Measurements from ENCODE around the gene KLF2.
"Not testable (repeated sequence)": the region's sequence is repeated elsewhere in the genome, so short reads cannot be mapped to it uniquely, and the experiment has no call there.

KLF2 gene

GRCh38 chr19:16336571-16336970, 11.9 kb downstream of the KLF2 start:
- H3K4me3 ChIP-seq (ENCODE audit: low read depth, low read length), result no peak overlapping the region

DNA sequence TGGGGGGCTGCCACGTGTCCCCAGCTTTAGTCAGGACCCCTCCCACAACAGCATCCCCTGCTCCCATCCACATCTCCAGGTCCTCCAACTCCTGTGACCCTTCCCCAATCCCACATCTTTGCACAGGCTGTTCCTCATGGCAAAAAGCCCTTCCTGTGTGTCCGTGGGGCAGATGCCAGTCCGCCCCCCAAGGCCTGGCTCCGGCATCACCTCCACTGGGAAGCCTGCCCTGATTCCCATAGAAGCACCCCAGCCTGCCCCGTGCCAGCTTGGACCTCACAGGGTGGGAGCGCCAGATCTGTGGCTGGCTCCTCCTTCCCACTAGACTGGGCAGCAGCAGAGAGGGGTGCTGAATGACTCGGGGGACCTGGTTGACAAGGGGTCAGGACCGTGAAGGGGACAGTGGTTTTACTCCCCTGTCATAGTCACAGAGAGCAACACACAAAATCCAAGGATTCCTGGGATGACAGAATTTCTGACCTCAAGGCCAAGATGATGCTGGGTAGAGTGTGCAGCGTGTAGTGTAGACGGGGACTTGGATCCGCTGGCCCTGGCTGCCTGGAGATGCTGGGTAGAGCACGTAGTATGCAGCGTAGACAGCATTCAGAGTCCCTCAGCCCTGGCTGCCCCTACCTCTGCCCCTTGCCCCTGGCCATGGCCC, 13.3 kb downstream of the KLF2 start:
- H3K4me3 ChIP-seq (ENCODE audit: low read depth, low read length), result no peak overlapping the region

DNA sequence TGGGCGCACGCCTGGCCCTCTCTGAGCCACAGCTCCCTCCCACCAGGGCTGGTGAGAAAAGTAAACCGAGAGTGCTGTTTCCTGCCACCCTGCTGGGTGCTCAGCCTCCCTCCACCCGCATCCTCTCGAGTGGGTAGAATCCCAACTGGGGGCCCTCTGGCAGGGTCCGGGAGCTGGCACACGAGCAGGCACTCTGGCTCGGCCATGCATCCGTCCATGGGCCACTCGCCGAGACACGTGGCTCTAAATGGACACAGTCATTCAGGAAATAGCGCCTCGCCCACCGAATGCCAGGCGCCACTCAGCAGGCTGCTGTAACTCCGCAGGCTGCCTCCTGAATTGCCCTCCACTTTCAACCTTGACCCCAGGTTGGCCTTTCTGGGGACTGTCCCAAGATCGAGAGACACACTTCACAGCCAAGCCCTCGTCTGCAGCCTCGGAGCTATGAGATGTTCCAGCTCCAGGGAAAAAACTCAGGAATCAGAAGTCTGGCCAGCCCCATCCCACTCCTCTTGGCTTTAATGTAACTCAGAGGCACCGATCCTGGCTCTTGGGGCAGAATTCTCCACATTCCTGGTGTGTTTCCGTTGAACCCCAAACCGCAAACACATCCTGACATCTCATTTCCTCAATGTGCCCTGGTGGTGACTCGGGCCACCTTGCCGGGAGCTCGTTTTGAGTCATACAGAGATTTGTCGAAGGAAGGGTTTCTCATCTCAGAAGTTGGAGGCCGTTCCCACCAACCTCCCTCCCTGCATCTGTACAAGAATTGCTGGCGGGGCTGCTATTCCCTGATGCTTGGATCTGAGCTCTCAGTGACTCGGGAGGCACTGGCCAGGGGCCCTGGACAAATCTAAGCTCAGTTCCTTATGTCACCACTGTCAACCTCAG, 14.1 kb downstream of the KLF2 start:
- no peak overlapping the region for H3K4me3 ChIP-seq (ENCODE audit: low read depth, low read length)

DNA sequence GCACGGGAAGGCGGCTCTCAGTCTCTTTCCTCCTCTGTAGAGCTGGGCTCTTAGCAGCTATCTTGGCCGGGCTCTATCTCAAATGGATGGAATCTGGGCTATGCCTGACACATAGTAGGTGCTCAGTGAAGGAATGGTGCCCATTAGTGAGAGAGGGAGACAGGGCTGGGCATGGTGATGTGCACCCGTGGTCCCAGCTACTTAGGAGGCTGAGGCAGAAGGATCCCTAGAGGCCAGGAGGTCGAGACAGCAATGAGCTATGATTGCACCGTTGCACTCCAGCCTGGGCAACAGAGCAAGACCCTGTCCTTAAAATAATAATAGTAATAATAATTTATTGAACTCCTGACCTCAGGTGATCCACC, 14.7 kb downstream of the KLF2 start:
- no peak overlapping the region for H3K4me3 ChIP-seq (ENCODE audit: low read depth, low read length)

- H3K4me3 ChIP-seq (ENCODE audit: low read depth, low read length), result no peak overlapping the region
Measured at GRCh38 chr19:16340092-16340491, 15.5 kb downstream of the KLF2 start.

DNA sequence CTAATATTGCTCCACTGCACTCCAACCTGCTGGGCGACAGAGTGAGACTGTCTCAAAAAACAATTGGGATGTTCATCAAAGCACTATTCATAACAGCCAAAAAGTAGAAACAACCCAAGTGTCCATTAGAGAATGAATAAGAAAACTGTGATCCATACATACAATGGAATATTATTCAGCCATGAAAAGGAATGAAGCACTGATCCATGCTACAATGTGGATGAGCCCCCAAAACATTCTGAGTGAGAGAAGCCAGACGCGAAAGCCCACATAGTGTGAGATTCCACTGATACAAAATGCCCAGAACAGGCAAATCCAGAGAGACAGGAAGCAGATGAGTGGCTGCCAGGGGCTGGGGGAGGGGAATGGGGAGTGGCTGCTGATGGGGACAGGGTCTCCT, 16.0 kb downstream of the KLF2 start:
- no peak overlapping the region for H3K4me3 ChIP-seq (ENCODE audit: low read depth, low read length)

- no peak overlapping the region for H3K4me3 ChIP-seq (ENCODE audit: low read depth, low read length)
Measured at GRCh38 chr19:16342002-16342715, 17.5 kb downstream of the KLF2 start.

DNA sequence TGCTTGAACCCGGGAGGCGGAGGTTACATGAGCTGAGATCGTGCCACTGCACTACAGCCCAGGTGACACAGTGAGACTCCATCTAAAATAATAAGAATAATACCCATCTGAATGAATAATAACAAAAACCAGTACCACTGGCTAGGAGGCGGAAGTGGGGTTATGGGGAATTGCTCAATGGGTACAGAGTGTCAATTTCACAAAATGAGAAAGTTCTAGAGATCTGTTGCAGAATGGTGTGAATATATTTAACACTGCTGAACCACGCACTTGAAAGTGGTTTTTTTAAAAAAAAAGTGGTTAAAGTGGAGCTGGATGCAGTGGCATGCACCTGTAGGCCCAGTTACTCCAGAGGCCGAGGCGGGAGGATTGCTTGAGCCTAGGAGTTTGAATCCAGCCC, 18.5 kb downstream of the KLF2 start:
- no peak overlapping the region for H3K4me3 ChIP-seq (ENCODE audit: low read depth, low read length)

DNA sequence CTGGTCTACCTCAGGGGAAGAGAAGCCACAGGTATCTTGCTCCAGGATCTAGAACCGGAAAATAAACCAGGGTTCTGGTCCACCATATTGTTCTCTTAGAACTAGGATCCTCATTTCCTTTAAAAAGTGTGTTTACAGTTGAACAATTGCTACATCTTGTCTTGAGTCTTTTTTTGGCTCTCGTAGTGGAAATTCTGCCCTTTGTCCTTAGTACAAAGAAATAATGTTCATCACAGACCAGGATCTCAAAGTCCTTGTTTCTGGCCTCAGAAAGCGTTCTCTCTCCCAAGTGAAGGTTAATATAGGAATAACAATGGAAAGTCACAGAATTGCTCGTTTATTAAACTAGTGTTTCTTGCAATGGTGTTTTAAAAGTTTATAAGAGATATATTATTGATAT, 20.8 kb downstream of the KLF2 start:
- no peak overlapping the region for H3K4me3 ChIP-seq (ENCODE audit: low read depth, low read length)

GRCh38 chr19:16347099-16347498, 22.5 kb downstream of the KLF2 start:
- H3K4me3 ChIP-seq (ENCODE audit: low read depth, low read length), result not testable (repeated sequence)

GRCh38 chr19:16347706-16348105, 23.1 kb downstream of the KLF2 start:
- H3K4me3 ChIP-seq (ENCODE audit: low read depth, low read length), result no peak overlapping the region

DNA sequence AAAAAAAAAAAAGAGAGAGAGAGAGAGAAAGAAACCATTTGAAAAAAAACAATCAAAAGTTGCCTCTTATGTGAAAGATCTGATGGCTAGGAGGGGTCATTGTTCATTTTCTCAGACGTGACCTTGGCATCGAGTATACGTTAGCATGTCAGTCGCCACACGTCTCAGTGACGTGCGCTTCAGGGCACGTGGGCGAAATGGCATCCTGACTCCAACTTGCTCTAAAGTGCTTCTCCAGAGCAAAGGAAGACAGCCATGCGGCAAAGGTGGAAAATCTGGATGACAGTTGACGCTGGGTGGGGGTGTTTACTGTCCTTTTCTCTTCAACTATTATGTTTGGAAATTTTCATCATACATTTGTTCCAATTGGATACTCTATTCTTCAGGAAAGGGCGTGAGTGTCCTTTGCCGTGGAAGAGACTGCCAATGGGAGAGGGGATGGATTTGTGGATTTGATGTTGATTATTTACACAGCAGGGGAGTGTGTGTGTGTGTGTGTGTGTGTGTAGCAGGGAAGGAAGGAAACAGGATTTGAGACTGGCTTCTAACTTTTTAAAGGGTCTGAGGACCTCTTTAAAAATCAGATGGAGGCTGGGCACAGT, 25.0 kb downstream of the KLF2 start:
- H3K4me3 ChIP-seq (ENCODE audit: low read depth, low read length), result no peak overlapping the region

DNA sequence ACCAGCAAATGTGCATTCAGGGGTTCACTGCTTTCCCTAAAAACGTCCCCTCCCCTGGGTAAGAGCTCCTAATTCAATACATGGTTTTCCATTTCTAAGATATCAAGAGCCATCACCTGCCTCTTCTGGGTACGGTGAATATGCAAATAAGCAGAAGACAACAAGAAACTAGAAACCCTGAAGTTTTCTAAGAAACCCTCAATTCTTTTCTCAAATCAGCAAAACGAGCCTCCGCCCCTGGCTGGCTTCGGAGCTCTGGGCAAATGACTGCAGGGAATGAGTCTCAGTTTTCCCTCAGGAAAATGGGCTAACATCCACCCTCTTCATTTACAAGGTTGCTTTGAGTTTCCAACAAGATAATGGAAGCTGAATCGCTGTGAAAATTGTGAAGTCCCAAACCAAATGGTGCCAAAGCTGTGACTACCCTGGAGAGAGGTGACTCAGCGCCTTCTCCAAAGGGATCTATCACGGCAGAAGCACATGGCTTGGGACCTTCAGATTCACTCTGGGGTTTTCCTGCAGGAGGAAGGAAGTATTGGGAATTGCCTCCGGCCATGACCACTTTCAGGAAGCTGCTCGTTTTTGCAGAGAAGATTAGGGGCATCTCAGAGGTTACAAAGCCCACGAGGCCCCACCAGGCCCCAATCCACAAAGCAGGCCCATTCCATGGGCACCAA, 26.6 kb downstream of the KLF2 start:
- H3K4me3 ChIP-seq (ENCODE audit: low read depth, low read length), result no peak overlapping the region

DNA sequence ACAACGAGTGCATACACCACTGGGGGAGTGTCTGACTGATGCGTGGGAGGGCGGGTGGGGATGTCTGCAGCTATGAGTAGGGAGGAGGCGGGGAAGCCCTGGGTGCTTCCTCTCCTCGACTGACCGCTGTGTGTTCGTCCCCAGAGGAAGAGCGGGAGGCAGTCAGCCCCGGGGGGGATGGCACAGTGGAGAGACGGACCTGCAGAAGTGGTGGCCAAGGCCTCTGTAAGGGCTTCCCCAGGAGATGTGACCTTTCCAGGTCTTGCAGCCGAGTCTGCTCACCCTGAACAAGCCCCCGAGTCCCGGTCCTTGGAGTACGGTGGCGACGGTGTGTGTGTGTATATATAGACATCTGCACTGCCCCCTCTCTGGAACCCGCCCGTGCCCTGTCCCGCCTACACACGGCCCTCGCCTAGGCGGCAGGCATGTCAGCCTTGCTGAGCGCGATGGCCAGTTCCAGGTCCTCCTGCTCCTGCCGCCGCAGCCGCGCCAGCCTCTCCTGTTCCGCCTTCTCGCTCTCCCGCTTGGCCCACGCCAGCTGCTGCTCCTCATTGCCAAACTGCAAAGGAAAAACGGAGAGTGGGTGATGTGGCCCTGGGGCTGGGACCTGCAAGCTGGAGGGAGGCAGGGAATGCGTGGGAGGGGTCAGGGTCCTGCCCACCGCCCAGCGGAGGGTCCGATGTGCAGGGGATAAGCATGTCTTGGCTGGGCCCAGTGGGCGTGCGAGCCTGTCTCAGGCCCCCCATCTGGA, 30.8 kb downstream of the KLF2 start:
- no peak overlapping the region for H3K4me3 ChIP-seq (ENCODE audit: low read depth, low read length)

GRCh38 chr19:16358456-16358855, 33.8 kb downstream of the KLF2 start:
- H3K4me3 ChIP-seq (ENCODE audit: low read depth, low read length), result no peak overlapping the region

DNA sequence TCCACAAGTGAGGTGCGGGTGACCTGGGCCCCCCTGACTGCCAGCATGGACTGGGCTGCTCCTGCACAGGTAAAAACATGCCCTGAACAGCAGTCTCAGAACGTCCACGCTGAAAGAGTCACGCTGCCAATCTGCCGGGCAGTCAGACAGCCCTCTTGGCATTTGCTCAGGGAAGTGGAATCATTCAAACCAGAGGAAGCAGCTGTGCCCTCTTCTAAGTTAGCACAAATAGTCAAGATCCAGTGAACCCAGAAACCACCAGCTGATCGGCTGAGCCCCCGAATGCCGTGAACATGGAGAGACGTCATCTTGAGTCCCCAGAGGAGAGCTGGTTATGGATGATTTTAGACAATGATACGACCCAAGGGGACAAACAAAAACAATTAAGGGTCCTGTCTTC, 34.4 kb downstream of the KLF2 start:
- H3K4me3 ChIP-seq (ENCODE audit: low read depth, low read length), result no peak overlapping the region

- no peak overlapping the region for H3K4me3 ChIP-seq (ENCODE audit: low read depth, low read length)
Measured at GRCh38 chr19:16359964-16360363, 35.3 kb downstream of the KLF2 start.

- no peak overlapping the region for H3K4me3 ChIP-seq (ENCODE audit: low read depth, low read length)
Measured at GRCh38 chr19:16360738-16361137, 36.1 kb downstream of the KLF2 start.

GRCh38 chr19:16361254-16361653, 36.6 kb downstream of the KLF2 start:
- no peak overlapping the region for H3K4me3 ChIP-seq (ENCODE audit: low read depth, low read length)

DNA sequence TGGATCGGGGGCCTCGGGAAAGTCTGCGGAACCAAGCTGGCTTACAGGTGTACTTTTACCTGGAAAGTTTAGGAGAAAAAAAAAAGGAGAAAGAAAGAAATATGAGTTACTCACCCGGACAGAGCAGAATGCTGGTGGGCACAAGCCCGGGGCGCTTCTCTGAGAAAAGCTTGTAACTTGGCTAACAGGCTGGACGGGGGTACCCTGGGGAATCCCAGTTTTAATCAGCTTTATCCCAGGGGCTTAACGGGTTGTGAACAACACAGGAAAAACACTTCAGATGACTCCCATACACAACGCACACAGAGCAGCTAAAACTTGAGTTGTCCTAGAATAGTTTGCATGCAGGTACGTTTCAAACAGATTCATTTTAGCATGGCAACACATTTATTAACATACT, 37.3 kb downstream of the KLF2 start:
- H3K4me3 ChIP-seq (ENCODE audit: low read depth, low read length), result no peak overlapping the region
